Left colon (tissue), 2 donors: ENCODE results near the gene NPPA. TPM values are rescaled to one million over a fixed set of nuclear protein-coding genes. Genes with fewer than 3 reads are reported as not detected.

Experiments used
- ATAC-seq: fragments of 200-7000 bp; cut with Tn5 transposase; one replicate; pipeline ENCODE4 v1.9.1; 2020; ENCODE audit warnings: mild to moderate bottlenecking, moderate library complexity
- DNase-seq, 2 donors: peaks; one replicate each; pipeline ENCODE4 v3.0.0-alpha.2; 2020
- intact Hi-C, 2 donors: fragments of 100-400 bp; cut with DNase I in 1 of 2; cut with micrococcal nuclease in 1 of 2; formaldehyde crosslinking; loops; one replicate each; pipeline versions ENCODE4 v1.11.2 to v1.14.0; 2022; cut with DNase I, micrococcal nuclease
- total RNA-seq, 2 donors: library from RNA; stranded (reverse); fragmentation: NEBNext Ultra II Directional; extraction: Animal tissue kit (Norgen Biotek cat#: 25700); gene quantifications; one replicate each; pipeline ENCODE4 v1.2.1, GENCODE V29; 2021
- donor health status: DM: no; HTN: no; CAD: no.
- donor health status: DM: yes; HTN: yes; CAD: no.

The NPPA gene
- total RNA-seq, 2 donors from 2014 or later: not detected

GRCh38 chr1:11851180-11851579 lies 3.6 kb upstream of the NPPA start:
- no peak for DNase-seq
- intact Hi-C loops: no loop called here
- no peak for ATAC-seq

GRCh38 chr1:11850156-11850555 lies 2.6 kb upstream of the NPPA start:
- DNase-seq (no peak), ATAC-seq (no peak)
- intact Hi-C loops: no loop called here

DNA sequence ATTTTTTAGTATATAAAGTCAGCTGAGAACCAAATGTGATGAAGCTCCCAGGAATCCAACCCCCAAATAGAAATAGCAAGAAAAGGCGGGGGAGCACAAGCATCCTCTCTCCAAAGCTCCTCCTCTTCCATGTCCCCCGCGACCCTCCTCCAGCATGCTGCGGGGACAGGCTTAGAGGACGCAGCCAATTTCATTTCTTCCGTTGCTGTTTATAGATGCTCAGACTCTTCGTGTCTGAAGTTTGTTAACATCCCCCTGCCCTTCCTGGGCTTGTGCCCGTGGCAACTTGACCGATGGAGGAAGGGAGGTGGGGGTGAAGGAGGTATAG lies 754 bp upstream of the NPPA start:
- ATAC-seq: no peak
- DNase-seq: no peak
- intact Hi-C loops: no loop called here

DNA sequence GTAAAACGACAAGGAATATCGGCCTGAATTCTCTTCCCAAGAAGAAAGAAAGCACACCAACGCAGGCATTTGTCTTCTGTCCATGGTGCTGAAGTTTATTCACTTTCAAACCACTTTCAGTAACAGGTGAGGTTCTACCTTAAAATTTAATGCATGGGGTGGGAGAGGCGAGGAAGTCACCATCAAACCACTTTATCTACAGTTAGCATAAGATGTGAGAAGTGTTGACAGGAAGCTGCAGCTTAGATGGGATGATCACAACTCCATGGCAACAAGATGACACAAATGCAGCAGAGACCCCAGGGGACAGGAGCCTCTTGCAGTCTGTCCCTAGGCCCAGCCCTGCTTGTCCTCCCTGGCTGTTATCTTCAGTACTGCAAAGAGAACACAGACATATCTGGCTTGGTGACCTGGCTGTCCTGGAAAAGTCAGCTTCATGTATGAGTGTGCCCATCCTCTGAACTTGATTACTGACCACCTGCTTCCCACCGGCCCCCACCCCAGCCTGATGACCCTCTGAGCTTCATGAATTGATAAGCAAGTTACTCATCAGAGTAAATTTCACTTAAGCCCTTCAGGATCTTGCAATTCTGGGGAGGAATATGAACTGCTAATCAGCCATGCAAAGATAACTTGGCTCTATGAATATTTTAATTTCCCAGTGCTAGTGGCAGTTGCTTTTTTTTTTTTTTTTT lies 1.8 kb downstream of the NPPA start:
- ATAC-seq (no peak), DNase-seq (no peak)
- intact Hi-C loops: no loop called here

- no peak for ATAC-seq
- intact Hi-C loops: no loop called here
- DNase-seq: peak in 1 of 2 donors; percentile 23
Measured at GRCh38 chr1:11842154-11843041, 5.2 kb downstream of the NPPA start.

- ATAC-seq (no peak), DNase-seq (no peak)
- intact Hi-C loops: no loop called here
Measured at GRCh38 chr1:11841245-11842153, 6.1 kb downstream of the NPPA start.

DNA sequence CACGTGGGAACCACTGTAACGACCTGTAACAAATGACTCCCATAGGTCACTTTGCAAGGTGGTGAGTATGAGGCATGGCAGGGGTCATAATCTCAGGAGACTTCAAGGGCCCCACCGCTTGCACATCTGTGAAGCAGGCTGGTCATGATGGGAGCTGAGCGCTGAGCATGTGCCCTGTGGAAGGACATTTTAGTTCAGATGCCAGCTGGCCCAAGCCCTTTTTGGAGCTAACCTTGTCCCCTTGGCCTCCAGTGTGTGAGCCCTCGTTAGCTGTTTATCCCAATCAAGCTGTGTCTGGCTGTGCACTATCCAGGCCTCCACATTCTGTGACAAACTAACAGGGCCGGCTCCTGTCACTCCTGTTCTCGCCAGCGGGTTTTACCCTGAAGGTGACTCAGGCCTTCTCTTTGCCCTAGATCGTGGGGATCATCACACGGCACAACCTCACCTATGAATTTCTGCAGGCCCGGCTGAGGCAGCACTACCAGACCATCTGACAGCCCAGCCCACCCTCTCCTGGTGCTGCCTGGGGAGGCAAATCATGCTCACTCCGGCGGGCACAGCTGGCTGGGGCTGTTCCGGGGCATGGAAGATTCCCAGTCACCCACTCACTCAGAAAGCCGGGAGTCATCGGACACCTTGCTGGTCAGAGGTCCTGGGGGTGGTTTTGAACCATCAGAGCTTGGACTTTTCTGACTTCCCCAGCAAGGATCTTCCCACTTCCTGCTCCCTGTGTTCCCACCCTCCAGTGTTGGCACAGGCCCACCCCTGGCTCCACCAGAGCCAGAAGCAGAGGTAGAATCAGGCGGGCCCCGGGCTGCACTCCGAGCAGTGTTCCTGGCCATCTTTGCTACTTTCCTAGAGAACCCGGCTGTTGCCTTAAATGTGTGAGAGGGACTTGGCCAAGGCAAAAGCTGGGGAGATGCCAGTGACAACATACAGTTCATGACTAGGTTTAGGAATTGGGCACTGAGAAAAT lies 7.6 kb downstream of the NPPA start:
- ATAC-seq (no peak), DNase-seq (no peak)
- intact Hi-C loops: loop anchor here in 1 of 2 donors (10.0 kb wide), 2 partner anchors 55 to 125 kb away; no protein-coding TSS in a partner anchor

- intact Hi-C loops: loop anchor here in 1 of 2 donors (10.0 kb wide), 2 partner anchors 56 to 126 kb away; no protein-coding TSS in a partner anchor
- peak; percentile 43 to 75 for DNase-seq
- peak; percentile 91 for ATAC-seq
Measured at GRCh38 chr1:11838349-11839272, 9.0 kb downstream of the NPPA start.

DNA sequence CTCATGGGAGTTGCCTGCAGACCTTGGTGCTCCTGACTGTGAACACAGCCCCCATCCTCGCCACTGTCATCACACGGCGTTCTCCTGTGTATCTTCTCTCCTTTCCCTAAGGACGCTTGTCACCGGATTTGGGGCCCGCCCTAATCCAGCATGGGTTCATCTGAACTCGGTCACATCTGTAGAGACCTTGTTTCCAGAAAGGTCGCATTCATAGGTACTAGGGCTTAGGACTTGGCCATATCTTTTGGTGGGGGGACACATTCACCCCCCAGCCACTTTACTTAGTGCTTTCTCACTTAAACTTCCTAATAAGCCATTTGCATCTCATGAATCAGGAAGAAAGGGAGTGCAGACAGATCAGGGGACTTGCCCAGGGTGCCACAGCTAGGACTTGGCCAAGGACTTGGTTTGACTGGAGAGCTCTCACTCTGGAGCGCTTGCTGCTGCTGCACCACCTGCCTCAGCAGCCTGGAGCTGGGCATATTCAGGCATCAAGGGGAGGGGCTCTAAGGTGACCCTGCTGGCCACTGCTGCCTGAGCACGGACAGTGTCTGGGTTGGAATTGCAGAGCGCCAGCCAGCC lies 9.7 kb downstream of the NPPA start:
- ATAC-seq: peak; percentile 12
- intact Hi-C loops: loop anchor here in 1 of 2 donors (10.0 kb wide), 2 partner anchors 57 to 127 kb away; no protein-coding TSS in a partner anchor
- no peak for DNase-seq

DNA sequence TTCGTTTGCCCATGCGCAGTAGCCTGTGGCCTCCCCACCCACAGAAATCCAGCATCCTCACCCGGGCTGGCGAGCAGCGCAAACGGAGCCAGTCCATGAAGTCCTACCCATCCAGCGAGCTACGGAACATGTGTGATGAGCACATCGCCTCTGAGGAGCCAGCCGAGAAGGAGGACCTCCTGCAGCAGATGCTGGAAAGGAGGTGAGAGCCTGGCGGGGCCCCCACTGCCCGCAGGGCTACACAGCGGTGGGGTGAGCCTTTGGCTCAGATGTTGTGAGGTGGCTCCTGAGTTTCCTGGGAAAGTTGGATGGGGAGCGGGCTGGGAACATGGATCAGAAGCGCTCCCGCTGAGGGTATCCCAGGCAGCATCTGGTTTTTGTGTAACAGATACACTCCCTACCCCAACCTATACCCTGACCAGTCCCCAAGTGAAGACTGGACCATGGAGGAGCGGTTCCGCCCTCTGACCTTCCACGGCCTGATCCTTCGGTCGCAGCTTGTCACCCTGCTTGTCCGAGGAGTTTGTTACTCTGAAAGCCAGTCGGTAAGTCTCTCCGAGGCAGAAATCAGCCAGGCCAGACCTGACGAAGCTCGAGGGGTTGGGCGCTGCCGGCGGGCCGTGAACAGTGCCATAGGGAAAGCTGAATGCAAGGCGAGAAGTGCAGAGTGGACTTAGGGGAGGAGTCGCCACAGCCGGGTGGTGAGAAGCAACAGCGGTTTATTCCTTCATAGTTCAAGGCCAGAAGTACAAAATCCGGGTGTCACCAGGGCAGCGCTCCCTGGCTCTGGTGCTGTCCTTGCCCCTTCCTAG lies 10.4 kb downstream of the NPPA start:
- no peak for DNase-seq

GRCh38 chr1:11835441-11836225 lies 11.9 kb downstream of the NPPA start:
- ATAC-seq (no peak), DNase-seq (no peak)
- intact Hi-C loops: loop anchor here in 1 of 2 donors (10.0 kb wide), 2 partner anchors 59 to 129 kb away; no protein-coding TSS in a partner anchor

More for the DNA sequence above, 10.4 kb downstream of the NPPA start:
- intact Hi-C loops: loop anchor here in 1 of 2 donors (10.0 kb wide), 2 partner anchors 58 to 128 kb away; no protein-coding TSS in a partner anchor
- ATAC-seq: no peak

DNA sequence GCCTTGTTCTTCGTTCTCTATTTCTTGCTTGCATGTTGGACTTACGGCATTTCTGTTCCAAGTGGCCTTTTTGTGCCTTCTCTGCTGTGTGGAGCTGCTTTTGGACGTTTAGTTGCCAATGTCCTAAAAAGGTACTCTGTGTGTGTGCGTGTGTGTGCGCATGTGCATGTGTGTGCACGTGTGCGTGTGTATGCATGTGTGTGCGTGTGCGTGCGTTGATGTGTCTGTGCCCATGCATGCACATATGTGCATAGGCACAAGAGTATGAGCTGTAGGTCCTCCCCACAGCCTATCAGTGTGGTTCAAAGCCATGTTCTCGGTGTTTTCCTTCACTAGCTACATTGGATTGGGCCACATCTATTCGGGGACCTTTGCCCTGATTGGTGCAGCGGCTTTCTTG lies 13.7 kb downstream of the NPPA start:
- intact Hi-C loops: loop anchor here in 1 of 2 donors (10.0 kb wide), 2 partner anchors 61 to 131 kb away; no protein-coding TSS in a partner anchor
- ATAC-seq: no peak
- no peak for DNase-seq

DNA sequence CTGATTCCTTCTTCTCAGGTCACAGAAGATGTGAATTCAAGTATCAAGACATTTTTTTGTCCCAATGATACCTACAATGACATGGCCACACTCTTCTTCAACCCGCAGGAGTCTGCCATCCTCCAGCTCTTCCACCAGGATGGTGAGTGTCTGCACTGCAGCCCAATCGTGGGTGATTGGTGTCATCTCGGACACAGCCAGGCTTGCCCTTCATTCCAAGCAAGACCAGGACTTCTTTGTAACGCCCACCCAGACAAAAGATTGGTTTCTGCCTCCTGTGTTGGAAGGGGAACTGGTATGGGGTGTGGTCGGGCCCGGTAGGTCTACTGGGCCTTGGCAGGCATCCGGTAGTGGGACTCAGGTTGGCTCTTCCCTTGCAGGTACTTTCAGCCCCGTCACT lies 14.1 kb downstream of the NPPA start:
- intact Hi-C loops: loop anchor here in 1 of 2 donors (10.0 kb wide), 2 partner anchors 61 to 131 kb away; no protein-coding TSS in a partner anchor
- DNase-seq (no peak), ATAC-seq (no peak)

- no peak for ATAC-seq
- intact Hi-C loops: loop anchor here in 1 of 2 donors (10.0 kb wide), 2 partner anchors 63 to 133 kb away; no protein-coding TSS in a partner anchor
- DNase-seq: no peak
Measured at GRCh38 chr1:11831945-11832725, 15.4 kb downstream of the NPPA start.
